ENCODE results near the gene PPDPF.
A peak's percentile ranks its signal among the peaks of the same experiment; 100 is the strongest.
"Not testable (repeated sequence)": the region's sequence is repeated elsewhere in the genome, so short reads cannot be mapped to it uniquely, and the experiment has no call there.

The PPDPF gene

DNA sequence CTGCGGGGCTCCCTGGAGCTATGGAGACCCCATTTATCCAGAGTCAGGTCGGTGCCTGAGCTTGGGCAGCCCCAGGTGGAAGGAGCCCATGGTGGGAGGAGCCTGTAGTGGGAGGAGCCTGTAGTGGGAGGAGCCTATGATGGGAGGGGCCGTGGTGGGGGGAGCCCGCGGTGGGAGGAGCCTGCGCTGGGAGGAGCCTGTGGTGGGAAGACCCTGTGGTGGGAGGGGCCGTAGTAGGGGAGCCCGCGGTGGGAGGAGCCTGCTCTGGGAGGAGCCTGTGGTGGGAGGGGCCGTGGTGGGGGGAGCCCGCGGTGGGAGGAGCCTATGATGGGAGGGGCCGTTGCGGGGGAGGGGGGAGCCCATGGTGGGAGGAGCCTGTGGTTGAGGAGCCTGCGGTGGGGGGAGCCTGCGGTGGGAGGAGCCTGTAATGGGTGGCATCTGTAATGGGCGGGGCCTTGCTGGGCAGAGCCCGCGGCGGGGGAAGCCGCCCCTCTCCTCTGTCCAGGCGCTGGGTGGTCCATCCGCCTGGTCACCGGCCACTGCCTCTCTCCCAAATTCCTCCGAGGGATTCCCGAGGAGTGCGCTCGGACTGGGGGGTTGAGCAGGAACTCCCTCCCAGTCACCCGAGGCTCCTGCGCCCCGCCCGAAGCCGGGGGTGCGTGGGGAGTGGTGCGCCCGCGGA lies 32.8 kb downstream of the PPDPF start:
- DNase-seq = peak; percentile 80

DNA sequence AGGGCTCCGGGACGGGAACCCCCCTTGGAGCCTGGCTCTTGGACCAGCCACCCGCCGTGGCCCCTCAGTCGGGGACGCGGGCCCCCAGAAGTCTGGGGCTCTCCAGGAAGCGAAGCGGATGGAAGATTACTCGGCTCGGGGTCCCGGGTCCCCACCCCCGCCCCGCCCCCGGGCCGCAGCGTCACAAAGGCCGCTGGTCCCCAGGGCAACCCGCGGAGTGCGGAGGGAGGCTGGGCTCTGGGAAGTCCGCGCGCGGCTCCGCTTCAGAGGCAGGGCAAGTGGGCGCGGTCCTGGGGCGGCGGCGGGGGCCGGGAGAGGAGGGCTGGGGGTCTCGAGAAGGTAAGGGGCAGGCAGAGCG lies 33.3 kb downstream of the PPDPF start, which contains the start of gene FNDC11:
Gene FNDC11, plus strand, starts transcription at position 227 of the 358 bp plus-strand sequence. CDS start 1,505 bp downstream, outside the sequence.
- peak; percentile 48 for DNase-seq

- peak; percentile 41 for DNase-seq
These were observed 34.1 kb downstream of the PPDPF start for GRCh38 chr20:63554361-63555278.

GRCh38 chr20:63555661-63556381 lies 35.3 kb downstream of the PPDPF start:
- no peak for DNase-seq

DNA sequence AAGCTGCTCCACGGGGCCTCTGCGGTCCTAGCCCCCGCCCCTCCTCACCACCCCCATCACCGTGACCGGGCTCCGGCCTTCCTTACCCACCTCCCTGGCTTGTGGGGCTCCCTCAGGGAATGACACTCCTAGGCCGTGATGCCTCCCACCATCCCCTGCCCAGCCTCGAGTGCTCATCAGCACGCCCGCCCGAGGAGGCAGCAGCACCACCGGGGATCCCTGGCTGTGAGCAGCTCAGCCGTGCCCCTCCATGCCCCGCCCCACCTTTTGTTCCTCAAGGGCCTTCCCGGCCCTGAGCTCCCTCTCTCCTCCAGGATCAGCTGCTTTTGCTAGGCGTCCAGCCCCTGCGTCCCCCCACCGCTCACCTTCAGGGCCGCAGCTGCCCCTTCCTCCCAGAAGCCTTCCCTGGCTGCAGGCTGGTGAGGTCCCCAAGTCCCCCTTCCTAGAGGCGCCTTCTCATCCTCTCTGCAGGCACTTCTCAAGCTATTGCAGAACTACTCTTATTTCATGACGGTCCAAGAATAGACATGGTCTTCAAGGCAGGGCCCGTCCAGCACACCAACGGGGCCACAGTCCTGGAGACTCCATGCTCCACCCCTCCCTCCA lies 36.4 kb downstream of the PPDPF start:
- no peak for DNase-seq

DNA sequence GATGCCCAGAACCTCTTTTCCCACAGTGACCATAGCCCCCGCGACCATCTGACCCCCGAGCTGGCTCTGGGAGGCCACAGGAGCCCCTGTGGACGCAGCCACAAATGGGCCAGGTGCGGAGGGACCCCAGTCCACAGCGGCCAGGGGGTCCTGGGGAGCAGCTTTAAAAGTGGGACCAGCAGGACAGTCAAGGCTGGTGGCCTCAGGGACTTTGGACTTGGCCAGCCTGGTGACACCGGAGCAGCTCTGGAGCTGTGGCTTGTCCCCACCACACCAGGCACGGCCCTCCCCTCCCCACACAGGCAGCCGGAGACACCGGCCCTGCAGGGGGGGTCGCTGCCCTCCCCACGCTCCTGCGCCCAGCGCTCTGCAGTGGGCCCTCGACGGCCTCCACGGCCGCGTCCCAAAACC lies 36.9 kb downstream of the PPDPF start:
- no peak for DNase-seq

DNA sequence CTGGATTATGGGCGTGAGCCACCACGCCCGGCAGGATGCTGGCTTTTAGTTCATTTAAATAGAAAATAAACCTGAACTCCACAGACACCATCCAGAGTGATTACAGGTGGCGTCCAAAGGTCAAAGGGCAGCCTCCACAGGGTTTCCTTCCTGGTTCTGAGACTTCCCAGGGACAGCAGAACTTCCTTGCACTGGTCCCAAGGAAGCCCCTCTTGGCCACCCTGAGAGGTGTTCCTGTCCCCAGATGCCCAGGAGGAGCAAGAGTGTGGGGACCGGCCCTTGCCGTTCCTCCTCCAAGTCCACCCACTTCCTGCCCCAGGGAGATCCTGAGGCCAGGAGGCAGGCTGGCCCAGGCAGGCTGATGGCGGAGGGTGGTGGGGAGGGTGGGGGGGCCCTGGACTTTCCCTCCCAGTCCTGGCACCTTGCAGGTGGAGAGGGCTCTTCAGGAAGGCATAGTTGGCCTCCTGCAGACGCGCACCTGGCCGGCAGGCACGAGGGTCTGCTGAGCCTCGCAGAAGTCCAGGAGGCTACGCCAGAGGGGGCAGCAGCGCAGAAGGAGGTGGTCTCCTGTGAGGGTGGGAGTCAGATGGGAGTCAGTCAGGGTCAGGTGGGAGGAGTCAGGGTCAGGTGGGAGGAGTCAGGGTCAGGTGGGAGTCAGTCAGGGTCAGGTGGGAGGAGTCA lies 38.4 kb downstream of the PPDPF start:
- DNase-seq = no peak

- not testable (repeated sequence) for DNase-seq
These were observed 39.1 kb downstream of the PPDPF start for GRCh38 chr20:63559485-63560332.

GRCh38 chr20:63560333-63560805 lies 39.8 kb downstream of the PPDPF start:
- no peak for DNase-seq

GRCh38 chr20:63560856-63561609 lies 40.5 kb downstream of the PPDPF start:
- no peak for DNase-seq

- DNase-seq = no peak
These were observed 41.2 kb downstream of the PPDPF start for GRCh38 chr20:63561624-63562396.

DNA sequence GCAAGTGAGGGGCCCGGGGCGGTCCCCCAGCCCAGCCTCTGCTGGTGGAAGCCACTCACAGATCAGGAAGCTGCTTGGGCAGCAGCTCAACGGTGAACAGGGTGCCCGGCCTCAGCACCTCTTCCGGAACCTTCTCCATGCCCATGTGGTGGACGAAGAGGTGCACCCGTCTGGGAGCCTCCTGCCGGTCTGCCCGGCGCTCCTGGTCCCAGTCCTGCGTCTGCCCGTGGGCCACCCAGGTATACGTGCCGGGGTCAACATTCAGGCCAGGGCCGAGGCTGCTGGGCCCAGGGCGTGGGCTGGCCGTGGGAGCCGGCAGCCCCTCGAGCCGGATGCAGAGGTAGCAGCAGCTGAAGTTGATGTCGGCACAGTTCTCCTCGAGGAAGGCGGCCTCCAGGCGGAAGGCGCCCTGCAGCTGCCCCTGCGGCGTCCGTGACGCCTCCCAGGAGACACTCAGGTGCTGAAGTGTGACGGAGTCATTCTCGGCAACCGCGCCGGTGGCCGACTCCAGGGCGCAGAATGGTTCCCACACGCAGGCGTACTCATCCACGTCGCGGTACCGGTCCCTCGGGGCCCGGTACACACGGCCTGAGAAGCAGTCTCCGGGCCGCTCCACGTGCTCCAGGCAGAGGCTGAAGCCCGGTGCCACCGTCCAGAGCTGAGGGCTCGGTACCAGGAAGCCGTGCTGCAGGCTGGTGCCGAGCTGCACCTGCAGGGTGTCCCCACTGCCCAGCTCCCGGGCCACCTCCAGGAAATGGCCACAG lies 42.1 kb downstream of the PPDPF start:
- DNase-seq = no peak

GRCh38 chr20:63563225-63563935 lies 42.8 kb downstream of the PPDPF start:
- no peak for DNase-seq

DNA sequence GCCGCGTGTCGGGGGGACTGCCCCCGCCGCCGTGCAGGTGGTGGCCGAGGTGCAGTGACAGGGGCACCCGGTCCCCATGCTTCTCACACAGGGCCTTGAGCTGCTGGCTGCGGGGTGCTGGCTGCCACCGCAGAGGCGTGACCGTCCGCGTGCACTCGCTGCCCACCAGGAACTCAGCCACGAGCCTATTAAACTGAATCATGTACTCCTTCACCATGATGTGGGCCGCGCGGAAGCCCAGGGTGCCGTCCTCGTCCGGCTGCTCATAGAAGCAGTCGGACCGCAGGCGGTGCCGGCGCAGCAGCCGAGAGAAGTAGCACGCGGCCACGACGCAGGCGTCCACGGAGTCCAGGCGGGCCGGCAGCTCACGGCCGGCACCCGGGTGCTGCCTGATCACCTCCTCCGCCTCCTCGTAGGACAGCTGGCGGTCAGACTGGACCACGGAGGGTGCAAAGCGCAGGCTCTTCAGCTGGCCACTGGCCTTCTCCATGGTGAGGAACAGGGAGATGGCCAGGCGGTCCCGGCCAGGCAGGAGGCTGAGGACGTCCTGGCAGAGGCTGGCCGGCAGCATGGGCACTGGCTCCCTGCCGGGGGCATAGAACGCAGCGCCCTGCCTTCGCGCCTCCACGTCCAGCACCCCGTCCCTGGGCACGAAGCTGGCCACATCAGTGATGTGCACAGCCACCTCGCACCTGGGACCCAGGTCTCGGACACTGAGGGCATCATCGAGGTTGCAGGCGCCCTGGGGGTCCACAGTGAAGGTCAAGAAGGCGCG lies 43.7 kb downstream of the PPDPF start:
- no peak for DNase-seq

GRCh38 chr20:63565021-63565698 lies 44.6 kb downstream of the PPDPF start:
- DNase-seq = no peak

DNA sequence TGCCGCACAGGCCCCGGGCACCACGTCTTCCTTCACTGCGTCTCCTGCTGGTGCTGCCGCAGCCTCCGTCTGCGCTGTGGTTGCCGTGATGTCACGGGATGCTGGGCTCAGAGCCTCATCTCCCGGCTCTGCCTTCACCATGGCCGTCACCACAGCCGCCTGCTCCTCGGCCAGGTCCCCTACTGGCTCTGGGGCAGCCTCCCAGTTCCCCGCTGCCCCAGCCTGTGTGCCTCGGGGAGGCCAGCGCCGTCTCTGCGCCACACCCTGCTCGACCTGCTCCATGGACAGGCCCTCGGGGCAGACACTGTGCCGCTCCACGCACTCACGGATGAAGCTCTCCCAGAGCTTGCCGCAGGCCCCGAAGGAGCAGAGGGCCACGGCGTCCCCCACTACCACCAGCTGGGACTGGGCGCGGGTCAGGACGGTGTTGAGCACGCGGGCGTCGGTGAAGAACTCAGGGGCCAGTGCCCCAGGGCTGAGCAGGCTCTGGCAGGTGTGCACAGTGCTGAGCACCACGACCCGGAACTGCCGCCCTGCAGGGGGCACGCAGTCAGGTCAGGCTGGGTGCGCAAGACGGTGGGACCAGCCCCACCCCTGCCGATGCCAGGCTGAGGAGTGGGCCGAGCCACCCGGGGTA lies 45.3 kb downstream of the PPDPF start:
- DNase-seq = no peak
